COLO668 (cell line): Measurements from ENCODE around the gene SEZ6L2.

Source experiments
- DNase-seq: peaks from one replicate; lab custom pipeline; 2025; ENCODE audit not compliant: unreplicated experiment; lab: John Stamatoyannopoulos, UW

Gene SEZ6L2

DNA sequence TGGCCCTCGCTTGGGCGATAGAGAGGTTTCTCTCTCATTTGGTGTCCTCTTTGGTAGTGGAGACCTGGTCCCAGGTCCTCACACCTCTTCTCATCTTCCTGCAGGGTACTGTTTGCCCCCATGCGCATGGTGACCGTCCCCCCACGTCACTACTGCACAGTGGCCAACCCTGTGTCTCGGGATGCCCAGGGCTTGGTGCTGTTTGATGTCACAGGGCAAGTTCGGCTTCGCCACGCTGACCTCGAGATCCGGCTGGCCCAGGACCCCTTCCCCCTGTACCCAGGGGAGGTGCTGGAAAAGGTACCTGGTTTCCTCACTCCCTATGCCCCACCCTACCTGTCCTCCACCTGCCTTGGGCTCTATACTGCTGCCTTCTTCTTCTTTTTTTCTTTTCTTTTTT lies 68.6 kb downstream of the SEZ6L2 start:
- DNase-seq, result no peak

DNA sequence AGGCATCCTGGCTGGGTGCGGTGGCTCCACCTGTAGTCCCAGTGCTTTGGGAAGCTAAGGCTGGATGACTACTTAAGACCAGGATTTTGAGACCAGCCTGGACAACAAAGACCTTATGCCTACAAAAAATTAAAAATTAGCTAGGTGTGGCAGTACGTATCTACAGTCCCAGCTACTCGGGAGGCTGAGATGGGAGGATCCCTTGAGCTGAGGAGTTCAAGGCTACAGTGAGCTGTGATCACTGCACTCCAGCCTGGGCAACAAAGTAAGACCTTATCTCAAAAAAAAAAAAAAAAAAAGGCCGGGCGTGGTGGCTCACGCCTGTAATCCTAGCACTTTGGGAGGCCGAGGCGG lies 73.0 kb downstream of the SEZ6L2 start:
- DNase-seq, result no peak

DNA sequence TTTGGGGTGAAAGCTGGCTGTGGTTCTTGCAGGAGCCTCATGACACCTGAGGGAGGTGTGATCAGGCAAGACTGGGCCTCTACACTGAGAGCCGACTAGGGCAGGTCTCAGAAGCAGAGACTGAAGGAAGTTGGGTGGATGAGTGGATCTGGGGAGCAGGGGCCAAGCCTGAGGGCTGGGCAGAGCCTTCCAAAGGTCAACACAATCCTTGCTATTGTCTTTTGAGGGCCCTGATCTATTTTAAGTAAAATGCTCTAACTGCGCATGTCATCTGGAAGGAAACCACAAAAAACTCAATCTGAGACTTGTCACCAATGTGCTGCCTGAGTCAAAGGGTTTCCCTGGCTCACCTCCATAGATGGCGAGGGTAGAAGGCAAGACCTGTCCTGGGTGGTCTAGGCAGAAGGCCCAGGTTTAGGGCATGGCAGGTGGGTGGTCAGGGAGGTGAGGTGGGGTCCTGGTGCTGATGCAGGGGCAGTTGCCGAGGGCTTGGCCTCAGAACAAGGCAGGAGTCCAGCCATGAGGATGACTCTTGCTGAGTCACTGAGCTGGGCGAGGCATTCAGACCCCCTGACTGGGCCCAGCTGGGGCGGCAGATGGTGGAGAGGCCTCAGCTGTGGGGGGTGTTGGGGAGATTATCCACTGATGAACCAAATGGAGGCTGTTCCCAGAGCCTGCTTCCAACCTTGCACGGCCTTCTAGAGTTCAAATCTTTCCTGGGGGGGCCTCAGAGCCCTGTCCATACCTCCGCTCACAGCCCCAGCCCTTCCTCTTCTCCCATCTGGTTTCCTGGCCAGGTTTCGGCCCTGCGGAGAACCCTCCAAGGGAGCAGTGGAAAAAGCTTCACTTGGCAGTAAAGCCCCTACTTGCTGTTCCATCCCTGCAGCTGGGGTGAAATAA lies 74.0 kb downstream of the SEZ6L2 start:
- no peak for DNase-seq

DNA sequence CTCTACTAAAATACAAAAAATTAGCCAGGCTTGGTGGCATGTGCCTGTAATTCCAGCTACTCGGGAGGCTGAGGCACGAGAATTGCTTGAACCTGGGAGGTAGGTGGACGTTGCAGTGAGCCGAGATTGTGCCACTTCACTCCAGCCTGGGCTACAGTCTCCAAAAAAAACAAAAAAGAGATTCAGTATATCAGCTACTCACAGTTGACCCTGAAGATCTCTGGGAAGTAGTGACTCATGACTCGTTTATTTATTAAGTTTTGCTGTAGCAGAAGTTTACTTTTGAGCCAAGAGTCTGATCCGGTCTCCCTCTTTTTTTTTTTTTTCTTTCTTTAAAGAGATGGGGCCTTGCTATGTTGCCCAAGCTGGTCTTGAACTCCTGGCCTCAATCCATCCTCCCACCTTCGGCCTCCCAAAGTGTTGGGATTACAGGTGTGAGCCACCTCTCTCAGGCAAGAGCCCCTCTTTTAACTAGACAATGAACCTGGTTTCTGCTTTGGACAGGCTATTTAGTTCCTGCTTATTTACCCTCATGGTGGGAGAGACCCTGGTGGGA lies 74.7 kb downstream of the SEZ6L2 start:
- no peak for DNase-seq

DNA sequence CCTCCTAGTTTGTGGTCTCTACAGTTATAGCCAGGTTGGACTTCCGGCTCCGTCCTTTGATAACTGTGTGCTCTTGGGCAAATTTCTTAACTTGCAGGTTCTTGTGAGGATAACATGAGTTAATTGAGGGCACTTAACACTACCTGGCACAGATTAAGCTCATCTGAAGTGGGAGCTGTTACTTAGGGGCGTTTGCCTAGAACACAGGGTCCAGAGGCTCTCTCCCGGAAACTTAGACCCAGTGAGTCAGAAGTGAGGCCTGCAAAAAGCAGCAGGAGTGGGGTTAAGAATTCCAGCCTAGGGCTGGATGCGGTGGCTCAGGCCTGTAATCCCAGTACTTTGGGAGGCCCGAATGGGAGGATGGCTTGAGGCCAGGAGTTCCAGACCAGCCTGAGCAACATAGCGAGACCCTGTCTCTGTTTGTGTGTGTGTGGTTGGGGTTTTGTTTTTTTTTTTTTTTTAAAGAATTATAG lies 77.7 kb downstream of the SEZ6L2 start:
- DNase-seq, result no peak
